HepG2 (cell line): ENCODE measurements around the gene LRTM2. TPM values are rescaled to one million over a fixed set of nuclear protein-coding genes. Genes with fewer than 3 reads are reported as not detected.

Experiments used
- ATAC-seq: fragments of 200-7000 bp; cut with Tn5 transposase; 3 replicates; pipeline ENCODE4 v1.9.1; 2020; ENCODE audit warnings: mild to moderate bottlenecking, moderate library complexity
- BruUV-seq: library from RNA; stranded (reverse); fragments of 400-500 nt; replicated peaks from 2 replicates; lab custom pipeline; 2021; lab: Mats Ljungman, UMichigan
- CTCF ChIA-PET: fragments of 300-600 bp; formaldehyde crosslinking; extraction: SDS; loops from one replicate; lab custom pipeline; 2021; ENCODE audit warnings: low total read pairs, inconsistent platforms, low intra/inter-chr PET ratio; lab: Yijun Ruan, JAX
- POLR2A ChIA-PET: fragments of 350-600 bp; sonication (Branson Sonifier 250); formaldehyde crosslinking; loops from one replicate; lab custom pipeline; 2020; ENCODE audit warnings: antibody characterized with exemption, inconsistent platforms; lab: Yijun Ruan, JAX
- DNase-seq: peaks from one replicate; pipeline ENCODE4 v3.0.0-alpha.2; 2015; ENCODE audit warnings: low spot score
- FAIRE-seq: peaks from 3 replicates; lab custom pipeline; 2011; peaks lifted over from hg19 to GRCh38; lab: Jason Lieb, UNC
- H2AFZ ChIP-seq: one replicate; pipeline ENCODE4 v1.6.1; 2011; ENCODE audit warnings: low read length, inconsistent platforms
- H3K27ac ChIP-seq: fragments of 300-600 bp; 3 replicates; pipeline ENCODE4 v1.8.0; 2011; ENCODE audit warnings: mixed run types, mild to moderate bottlenecking, mixed read lengths, low read length, inconsistent platforms; ENCODE audit not compliant: insufficient read depth; ENCODE audit errors: extremely low read length
- H3K27me3 ChIP-seq, 2 experiments: fragments of 200-600 bp in 1 of 2; 2 replicates in 1 of 2; 3 replicates in 1 of 2; pipeline versions ENCODE4 v1.6.0 to v1.8.0; 2011; ENCODE audit warnings: low read length in 2 of 2, mild to moderate bottlenecking in 2 of 2, moderate library complexity in 2 of 2, inconsistent platforms in 1 of 2; ENCODE audit not compliant: insufficient read depth in 2 of 2, control insufficient read depth in 1 of 2
- H3K36me3 ChIP-seq, 2 experiments: fragments of 200-600 bp in 1 of 2; replicated peaks in 1 of 2; 2 replicates in 1 of 2; 3 replicates in 1 of 2; pipeline versions ENCODE4 v1.5.1 to v1.8.0; 2011; ENCODE audit warnings: low read length in 2 of 2, inconsistent platforms in 1 of 2; ENCODE audit not compliant: insufficient read depth in 2 of 2, control insufficient read depth in 1 of 2
- H3K4me1 ChIP-seq: 2 replicates; pipeline ENCODE4 v1.5.1; 2012; ENCODE audit warnings: low read length, inconsistent platforms; ENCODE audit not compliant: insufficient read depth
- H3K4me2 ChIP-seq: 2 replicates; pipeline ENCODE4 v1.6.0; 2011; ENCODE audit warnings: low read depth, low read length, inconsistent platforms
- H3K4me3 ChIP-seq, 3 experiments: fragments of 200-600 bp in 1 of 3; sonication (generic), shearing (Covaris generic) in 1 of 3; replicated peaks in 1 of 3; 2 replicates each; pipeline ENCODE4 v1.5.1; 2011 to 2016; ENCODE audit warnings: low read length in 3 of 3, inconsistent platforms in 2 of 3, low read depth in 2 of 3, mild to moderate bottlenecking in 2 of 3, control low read depth in 1 of 3, mixed read lengths in 1 of 3; ENCODE audit not compliant: insufficient read depth in 1 of 3
- H3K79me2 ChIP-seq: one replicate; pipeline ENCODE4 v1.6.1; 2011; ENCODE audit warnings: low read length, inconsistent platforms; ENCODE audit not compliant: insufficient read depth
- H3K9ac ChIP-seq: 2 replicates; pipeline ENCODE4 v1.6.0; 2011; ENCODE audit warnings: mild to moderate bottlenecking, low read depth, low read length, inconsistent platforms; ENCODE audit not compliant: insufficient read depth
- H3K9me3 ChIP-seq: 2 replicates; pipeline ENCODE4 v1.5.1; 2012; ENCODE audit warnings: mild to moderate bottlenecking, low read length
- H4K20me1 ChIP-seq: 2 replicates; pipeline ENCODE4 v1.6.0; 2011; ENCODE audit warnings: inconsistent platforms, mild to moderate bottlenecking, low read length, moderate library complexity; ENCODE audit not compliant: insufficient read depth
- JARID2 ChIP-seq: sonication (generic); formaldehyde crosslinking; IDR thresholded peaks from 2 replicates; pipeline ENCODE4 v1.8.1; 2023; ENCODE audit warnings: missing genetic modification reagents, inconsistent platforms; ENCODE audit not compliant: insufficient replicate concordance
- RBAK ChIP-seq: sonication (generic); formaldehyde crosslinking; IDR thresholded peaks from 2 replicates; pipeline ENCODE4 v1.5.1; 2020; ENCODE audit warnings: mild to moderate bottlenecking, missing genetic modification reagents
- SALL2 ChIP-seq: sonication (generic); formaldehyde crosslinking; IDR thresholded peaks from 2 replicates; pipeline ENCODE4 v1.8.1; 2023; ENCODE audit warnings: mild to moderate bottlenecking, missing genetic modification reagents, inconsistent platforms
- SRSF4 ChIP-seq: fragments of 200-400 bp; formaldehyde crosslinking; IDR thresholded peaks from one replicate; pipeline ENCODE4 v1.6.1; 2018; ENCODE audit warnings: mild to moderate bottlenecking, low read depth, low read length, moderate library complexity; ENCODE audit not compliant: poor library complexity, severe bottlenecking
- SRSF9 ChIP-seq: fragments of 200-400 bp; formaldehyde crosslinking; IDR thresholded peaks from 2 replicates; pipeline ENCODE4 v1.6.1; 2018; ENCODE audit warnings: borderline replicate concordance, mild to moderate bottlenecking, low read depth, low read length; ENCODE audit not compliant: insufficient read depth, poor library complexity, severe bottlenecking
- U2AF1 ChIP-seq: fragments of 200-400 bp; formaldehyde crosslinking; optimal IDR thresholded peaks from 2 replicates; pipeline ENCODE3; 2017; ENCODE audit warnings: mild to moderate bottlenecking, low read depth, low read length
- ZNF20 ChIP-seq: sonication (generic); formaldehyde crosslinking; IDR thresholded peaks from 2 replicates; pipeline ENCODE4 v1.4.0; 2020; ENCODE audit warnings: mild to moderate bottlenecking, moderate library complexity, missing genetic modification reagents
- ZNF296 ChIP-seq: sonication (generic); formaldehyde crosslinking; conservative IDR thresholded peaks from 2 replicates; pipeline ENCODE4 v1.5.0; 2020; ENCODE audit warnings: mild to moderate bottlenecking, missing genetic modification reagents
- ZSCAN30 ChIP-seq: sonication (generic); formaldehyde crosslinking; IDR thresholded peaks from 2 replicates; pipeline ENCODE4 v1.5.0; 2020; ENCODE audit warnings: mild to moderate bottlenecking, missing genetic modification reagents
- WGBS: methylation state at CpG from one replicate; pipeline ENCODE4 v1.1.6; 2017; ENCODE audit warnings: low lambda C conversion rate; 5-methylcytosine and 5-hydroxymethylcytosine counted together
- in situ Hi-C: cut with HindIII; loops from 2 replicates; pipeline ENCODE4 v1.10.0; 2017; ENCODE audit warnings: low pct_unique_long_range_greater_than_20kb; ENCODE audit not compliant: extremely low pct_ligation_motif_present
- intact Hi-C: fragments of 100-400 bp; cut with micrococcal nuclease; formaldehyde crosslinking; loops from one replicate; pipeline ENCODE4 v1.10.0; 2022; ENCODE audit not compliant: unreplicated experiment
- polyA plus RNA-seq, 8 experiments: library from polyadenylated mRNA; depleted of rRNA in 3 of 8; stranded (reverse) in 7 of 8; unstranded in 1 of 8; fragments of >200 nt; fragmentation: Illumina TruSeq in 4 of 8; extraction: Trizol in 4 of 8; gene quantifications; 2 replicates each; pipeline versions ENCODE4 v1.2.1 to v1.2.3, GENCODE V29; 2011 to 2016; ENCODE audit warnings: low read depth in 4 of 8, missing spikeins in 1 of 8, mixed read lengths in 1 of 8; ENCODE audit not compliant: insufficient read depth in 1 of 8
- total RNA-seq, 5 experiments: library from RNA; depleted of rRNA; stranded (reverse); fragments of >200 nt; fragmentation: Illumina TruSeq; extraction: Trizol; gene quantifications; 2 replicates each; pipeline ENCODE4 v1.2.3, GENCODE V29; 2016; ENCODE audit warnings: low read depth in 1 of 5
- TF ChIP-seq, protein P1 (sequence below): sonication (generic); formaldehyde crosslinking; IDR thresholded peaks from 2 replicates; pipeline ENCODE4 v1.4.0; 2020; ENCODE audit warnings: missing genetic modification reagents
- TF ChIP-seq, protein P2 (sequence below): sonication (generic); formaldehyde crosslinking; IDR thresholded peaks from 2 replicates; pipeline ENCODE4 v1.8.1; 2023; ENCODE audit warnings: missing genetic modification reagents, inconsistent platforms, borderline replicate concordance
- TF ChIP-seq, protein P3 (sequence below): sonication (generic); formaldehyde crosslinking; conservative IDR thresholded peaks from 2 replicates; pipeline ENCODE4 v1.8.1; 2023; ENCODE audit warnings: missing genetic modification reagents
- TF ChIP-seq, protein P4 (sequence below): sonication (generic); formaldehyde crosslinking; IDR thresholded peaks from 2 replicates; pipeline ENCODE4 v1.4.0; 2020; ENCODE audit warnings: missing genetic modification reagents, borderline replicate concordance

LRTM2 gene
- total and polyA plus RNA-seq, 2 of the 13 experiments (the other 11 are each of a cell fraction or from before 2014, with no cell fraction given), result 0.09 TPM; not detected in 1

DNA sequence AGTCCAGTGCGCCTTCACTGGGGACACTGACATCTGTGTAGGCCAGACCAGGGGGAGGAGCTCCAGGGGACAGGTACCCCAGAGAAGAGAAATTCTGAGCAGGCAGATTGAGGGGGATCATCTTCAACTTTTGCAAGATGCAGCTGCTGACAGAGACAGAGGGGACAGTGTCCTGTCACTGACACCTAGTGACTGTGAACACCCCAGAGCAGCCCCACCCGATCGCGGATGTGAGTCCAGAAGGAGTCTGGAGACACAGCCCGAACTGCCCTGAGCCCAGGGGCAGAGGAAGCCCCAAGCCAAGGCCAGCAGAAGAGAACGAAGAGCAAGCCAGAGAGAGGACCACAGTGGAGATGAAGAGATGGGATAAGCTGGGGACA, 21.7 kb upstream of the LRTM2 start:
- Histone ChIP-seq H4K20me1 (no peaks in the 10 kb centered on the region), H3K27me3 (no peaks in the 10 kb centered on the region), H3K27ac (no peak overlapping the region), H3K36me3 (peaks cover 0 to 3% of the 10 kb centered on the region in 2 experiments; a peak in 2 of 5 replicates), H3K9me3 (no peaks in the 10 kb centered on the region), H3K4me3 (no peak overlapping the region), H3K4me2 (no peak overlapping the region), H3K79me2 (no peaks in the 10 kb centered on the region), H3K9ac (no peak overlapping the region)
- in situ Hi-C loops, result no loop called here
- no TSS peak for BruUV-seq
- WGBS, result 94% methylated on average over 5 of the region's 6 CpGs
- DNase-seq, result no peak
- intact Hi-C loops, result loop anchor here (5.0 kb wide), 1 partner anchor 239 kb away; no protein-coding TSS in a partner anchor
- CTCF ChIA-PET, result no interaction called here
- ATAC-seq, result no peak
- no peak for TF ChIP-seq ZNF20 (CRISPR knock-in tag)
- no peak for TF ChIP-seq JARID2 (CRISPR knock-in tag)
- TF ChIP-seq, protein P1, sequence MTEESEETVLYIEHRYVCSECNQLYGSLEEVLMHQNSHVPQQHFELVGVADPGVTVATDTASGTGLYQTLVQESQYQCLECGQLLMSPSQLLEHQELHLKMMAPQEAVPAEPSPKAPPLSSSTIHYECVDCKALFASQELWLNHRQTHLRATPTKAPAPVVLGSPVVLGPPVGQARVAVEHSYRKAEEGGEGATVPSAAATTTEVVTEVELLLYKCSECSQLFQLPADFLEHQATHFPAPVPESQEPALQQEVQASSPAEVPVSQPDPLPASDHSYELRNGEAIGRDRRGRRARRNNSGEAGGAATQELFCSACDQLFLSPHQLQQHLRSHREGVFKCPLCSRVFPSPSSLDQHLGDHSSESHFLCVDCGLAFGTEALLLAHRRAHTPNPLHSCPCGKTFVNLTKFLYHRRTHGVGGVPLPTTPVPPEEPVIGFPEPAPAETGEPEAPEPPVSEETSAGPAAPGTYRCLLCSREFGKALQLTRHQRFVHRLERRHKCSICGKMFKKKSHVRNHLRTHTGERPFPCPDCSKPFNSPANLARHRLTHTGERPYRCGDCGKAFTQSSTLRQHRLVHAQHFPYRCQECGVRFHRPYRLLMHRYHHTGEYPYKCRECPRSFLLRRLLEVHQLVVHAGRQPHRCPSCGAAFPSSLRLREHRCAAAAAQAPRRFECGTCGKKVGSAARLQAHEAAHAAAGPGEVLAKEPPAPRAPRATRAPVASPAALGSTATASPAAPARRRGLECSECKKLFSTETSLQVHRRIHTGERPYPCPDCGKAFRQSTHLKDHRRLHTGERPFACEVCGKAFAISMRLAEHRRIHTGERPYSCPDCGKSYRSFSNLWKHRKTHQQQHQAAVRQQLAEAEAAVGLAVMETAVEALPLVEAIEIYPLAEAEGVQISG (CRISPR knock-in tag), result no peak
- TF ChIP-seq, protein P2, sequence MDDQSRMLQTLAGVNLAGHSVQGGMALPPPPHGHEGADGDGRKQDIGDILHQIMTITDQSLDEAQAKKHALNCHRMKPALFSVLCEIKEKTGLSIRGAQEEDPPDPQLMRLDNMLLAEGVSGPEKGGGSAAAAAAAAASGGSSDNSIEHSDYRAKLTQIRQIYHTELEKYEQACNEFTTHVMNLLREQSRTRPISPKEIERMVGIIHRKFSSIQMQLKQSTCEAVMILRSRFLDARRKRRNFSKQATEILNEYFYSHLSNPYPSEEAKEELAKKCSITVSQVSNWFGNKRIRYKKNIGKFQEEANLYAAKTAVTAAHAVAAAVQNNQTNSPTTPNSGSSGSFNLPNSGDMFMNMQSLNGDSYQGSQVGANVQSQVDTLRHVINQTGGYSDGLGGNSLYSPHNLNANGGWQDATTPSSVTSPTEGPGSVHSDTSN (CRISPR knock-in tag), result no peak
- TF ChIP-seq, protein P3, sequence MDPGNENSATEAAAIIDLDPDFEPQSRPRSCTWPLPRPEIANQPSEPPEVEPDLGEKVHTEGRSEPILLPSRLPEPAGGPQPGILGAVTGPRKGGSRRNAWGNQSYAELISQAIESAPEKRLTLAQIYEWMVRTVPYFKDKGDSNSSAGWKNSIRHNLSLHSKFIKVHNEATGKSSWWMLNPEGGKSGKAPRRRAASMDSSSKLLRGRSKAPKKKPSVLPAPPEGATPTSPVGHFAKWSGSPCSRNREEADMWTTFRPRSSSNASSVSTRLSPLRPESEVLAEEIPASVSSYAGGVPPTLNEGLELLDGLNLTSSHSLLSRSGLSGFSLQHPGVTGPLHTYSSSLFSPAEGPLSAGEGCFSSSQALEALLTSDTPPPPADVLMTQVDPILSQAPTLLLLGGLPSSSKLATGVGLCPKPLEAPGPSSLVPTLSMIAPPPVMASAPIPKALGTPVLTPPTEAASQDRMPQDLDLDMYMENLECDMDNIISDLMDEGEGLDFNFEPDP (CRISPR knock-in tag), result no peak
- TF ChIP-seq RBAK, result no peak
- no peak for TF ChIP-seq SRSF4
- no peak for TF ChIP-seq SRSF9
- TF ChIP-seq, protein P4, sequence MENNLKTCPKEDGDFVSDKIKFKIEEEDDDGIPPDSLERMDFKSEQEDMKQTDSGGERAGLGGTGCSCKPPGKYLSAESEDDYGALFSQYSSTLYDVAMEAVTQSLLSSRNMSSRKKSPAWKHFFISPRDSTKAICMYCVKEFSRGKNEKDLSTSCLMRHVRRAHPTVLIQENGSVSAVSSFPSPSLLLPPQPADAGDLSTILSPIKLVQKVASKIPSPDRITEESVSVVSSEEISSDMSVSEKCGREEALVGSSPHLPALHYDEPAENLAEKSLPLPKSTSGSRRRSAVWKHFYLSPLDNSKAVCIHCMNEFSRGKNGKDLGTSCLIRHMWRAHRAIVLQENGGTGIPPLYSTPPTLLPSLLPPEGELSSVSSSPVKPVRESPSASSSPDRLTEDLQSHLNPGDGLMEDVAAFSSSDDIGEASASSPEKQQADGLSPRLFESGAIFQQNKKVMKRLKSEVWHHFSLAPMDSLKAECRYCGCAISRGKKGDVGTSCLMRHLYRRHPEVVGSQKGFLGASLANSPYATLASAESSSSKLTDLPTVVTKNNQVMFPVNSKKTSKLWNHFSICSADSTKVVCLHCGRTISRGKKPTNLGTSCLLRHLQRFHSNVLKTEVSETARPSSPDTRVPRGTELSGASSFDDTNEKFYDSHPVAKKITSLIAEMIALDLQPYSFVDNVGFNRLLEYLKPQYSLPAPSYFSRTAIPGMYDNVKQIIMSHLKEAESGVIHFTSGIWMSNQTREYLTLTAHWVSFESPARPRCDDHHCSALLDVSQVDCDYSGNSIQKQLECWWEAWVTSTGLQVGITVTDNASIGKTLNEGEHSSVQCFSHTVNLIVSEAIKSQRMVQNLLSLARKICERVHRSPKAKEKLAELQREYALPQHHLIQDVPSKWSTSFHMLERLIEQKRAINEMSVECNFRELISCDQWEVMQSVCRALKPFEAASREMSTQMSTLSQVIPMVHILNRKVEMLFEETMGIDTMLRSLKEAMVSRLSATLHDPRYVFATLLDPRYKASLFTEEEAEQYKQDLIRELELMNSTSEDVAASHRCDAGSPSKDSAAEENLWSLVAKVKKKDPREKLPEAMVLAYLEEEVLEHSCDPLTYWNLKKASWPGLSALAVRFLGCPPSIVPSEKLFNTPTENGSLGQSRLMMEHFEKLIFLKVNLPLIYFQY, result no peak
- TF ChIP-seq ZNF296 (CRISPR knock-in tag), result no peak
- TF ChIP-seq U2AF1, result no peak
- no peak for TF ChIP-seq ZSCAN30 (CRISPR knock-in tag)
- TF ChIP-seq SALL2 (CRISPR knock-in tag), result no peak
- TF ChIP-seq, all 625 proteins: peak for 0
- Histone ChIP-seq H2AFZ (no peak overlapping the region), H3K4me1 (peaks cover 8% of the 10 kb centered on the region; the same call in 1 of the 2 replicates)
- POLR2A ChIA-PET, result no interaction called here
- FAIRE-seq, result no peak
